IPS-18c (cell line): Measurements from ENCODE around the gene PTPN5.
"Not testable (repeated sequence)": the region's sequence is repeated elsewhere in the genome, so short reads cannot be mapped to it uniquely, and the experiment has no call there.

Experiments
- H3K4me3 ChIP-seq: 2 replicates; pipeline ENCODE4 v1.7.0; 2013; ENCODE audit warnings: low read depth, mild to moderate bottlenecking, low read length, moderate library complexity; ENCODE audit not compliant: insufficient read depth
- H3K9me3 ChIP-seq: one replicate; pipeline ENCODE4 v1.6.1; 2013; ENCODE audit warnings: mild to moderate bottlenecking, low read length, moderate library complexity; ENCODE audit not compliant: control insufficient read depth, insufficient read depth

PTPN5 gene

DNA sequence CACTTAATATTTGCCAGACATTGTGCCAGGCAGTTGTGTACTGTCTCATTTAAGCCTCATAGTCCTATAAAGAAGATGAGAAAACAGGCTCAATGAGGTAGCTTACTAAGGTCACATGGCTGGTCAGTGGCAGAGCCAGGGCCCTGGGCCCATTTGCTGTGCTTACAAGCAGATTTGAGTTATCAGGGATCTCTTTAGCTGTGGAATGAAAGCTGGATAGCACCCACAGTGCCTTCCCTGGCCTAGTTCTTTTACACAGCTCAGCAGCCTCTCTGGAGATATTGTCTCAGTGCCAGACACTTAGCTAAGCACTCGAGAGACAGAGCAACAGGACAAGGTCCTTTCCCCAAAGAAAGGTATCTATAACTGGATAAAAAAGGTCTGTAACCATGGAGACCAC, 86.9 kb downstream of the PTPN5 start:
- no peaks in the 10 kb centered on the region for H3K9me3 ChIP-seq
- no peak overlapping the region for H3K4me3 ChIP-seq

DNA sequence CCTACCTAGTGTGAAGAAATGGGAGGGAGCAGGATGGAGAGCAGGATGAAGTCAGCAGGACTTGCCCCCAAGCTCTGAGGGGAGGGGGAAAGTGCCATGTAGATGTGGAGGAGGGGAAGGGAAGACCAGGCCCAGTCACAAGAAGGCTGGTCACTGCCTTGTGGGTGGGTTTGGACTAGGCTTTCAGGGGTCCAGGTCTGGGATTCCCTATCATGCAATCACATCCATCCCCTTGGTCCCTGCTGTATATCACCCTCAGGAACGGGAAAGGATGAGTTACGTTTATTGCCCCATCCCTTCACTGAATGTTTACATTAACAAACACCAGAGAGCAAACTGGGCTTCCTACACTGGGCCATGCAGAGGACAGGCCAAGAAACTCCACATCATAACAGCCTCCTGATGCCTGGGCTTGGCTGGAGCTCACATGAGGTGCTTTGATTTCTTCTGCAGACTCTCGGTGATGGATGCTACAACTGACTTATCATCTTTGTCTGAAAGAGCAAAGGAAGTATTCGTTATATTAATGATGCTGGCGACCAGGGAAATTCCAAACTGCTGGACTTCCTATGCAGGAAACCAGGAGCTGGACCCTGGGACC, 87.5 kb downstream of the PTPN5 start:
- H3K4me3 ChIP-seq: no peak overlapping the region
- H3K9me3 ChIP-seq: no peaks in the 10 kb centered on the region

DNA sequence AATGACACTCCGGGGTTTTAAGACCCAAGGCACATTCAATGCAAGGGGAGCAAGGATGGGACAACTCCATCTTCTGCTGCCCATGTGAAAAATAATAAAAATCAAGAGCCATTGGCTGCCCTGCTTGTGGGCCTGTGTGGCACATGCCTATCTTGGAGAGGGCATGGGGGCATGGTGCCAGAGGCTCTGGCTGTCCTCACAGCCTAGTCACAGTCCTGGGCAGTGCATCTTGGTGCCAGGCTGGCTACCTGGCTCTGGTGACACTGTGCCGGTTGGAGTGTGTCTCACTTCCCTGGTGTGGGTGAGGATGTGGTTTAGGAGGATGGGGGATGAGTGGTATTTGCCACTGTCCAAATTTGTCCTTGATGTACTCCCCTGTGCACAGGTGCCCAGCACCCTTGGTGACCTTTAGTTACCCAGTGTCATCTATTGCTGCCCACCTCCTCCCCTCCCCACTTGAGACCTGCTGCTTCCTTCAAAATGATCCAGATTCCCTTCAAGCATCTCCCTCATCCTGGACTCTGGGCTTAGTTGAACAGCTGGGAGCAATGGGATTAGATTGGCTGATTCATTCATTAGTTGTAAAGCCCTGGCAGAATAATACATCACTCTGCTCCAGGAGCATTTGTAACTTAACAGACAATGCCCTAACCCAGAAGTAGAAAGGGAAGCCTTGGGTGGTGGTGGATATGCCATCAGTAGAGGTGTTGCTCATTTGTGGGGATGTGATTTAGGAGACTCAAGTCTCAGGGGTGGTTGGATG, 88.4 kb downstream of the PTPN5 start:
- Histone ChIP-seq H3K4me3 (no peak overlapping the region), H3K9me3 (no peaks in the 10 kb centered on the region)

DNA sequence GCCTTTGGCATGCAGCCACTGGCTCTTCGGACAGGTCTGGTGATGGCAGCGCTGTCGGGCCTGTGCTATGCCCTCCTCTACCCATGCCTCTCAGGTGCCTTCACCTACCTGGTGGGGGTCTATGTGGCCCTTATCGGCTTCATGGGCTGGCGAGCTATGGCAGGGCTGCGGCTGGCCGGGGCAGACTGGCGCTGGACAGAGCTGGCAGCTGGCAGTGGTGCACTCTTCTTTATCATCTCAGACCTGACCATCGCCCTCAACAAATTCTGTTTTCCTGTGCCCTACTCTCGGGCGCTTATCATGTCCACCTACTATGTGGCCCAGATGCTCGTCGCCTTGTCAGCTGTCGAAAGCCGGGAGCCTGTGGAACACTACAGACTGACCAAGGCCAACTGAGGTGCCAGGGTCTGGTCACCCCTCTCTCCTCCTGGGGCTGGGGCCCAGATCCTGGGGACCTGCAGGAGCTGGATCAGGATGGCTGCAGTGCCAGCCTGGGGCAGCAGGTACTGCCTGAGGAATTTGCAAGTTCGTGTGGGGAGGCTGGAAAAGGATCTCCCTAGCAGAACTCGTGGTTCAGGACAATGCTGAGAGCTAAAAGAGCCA, 89.9 kb downstream of the PTPN5 start:
- no peaks in the 10 kb centered on the region for H3K9me3 ChIP-seq
- no peak overlapping the region for H3K4me3 ChIP-seq

DNA sequence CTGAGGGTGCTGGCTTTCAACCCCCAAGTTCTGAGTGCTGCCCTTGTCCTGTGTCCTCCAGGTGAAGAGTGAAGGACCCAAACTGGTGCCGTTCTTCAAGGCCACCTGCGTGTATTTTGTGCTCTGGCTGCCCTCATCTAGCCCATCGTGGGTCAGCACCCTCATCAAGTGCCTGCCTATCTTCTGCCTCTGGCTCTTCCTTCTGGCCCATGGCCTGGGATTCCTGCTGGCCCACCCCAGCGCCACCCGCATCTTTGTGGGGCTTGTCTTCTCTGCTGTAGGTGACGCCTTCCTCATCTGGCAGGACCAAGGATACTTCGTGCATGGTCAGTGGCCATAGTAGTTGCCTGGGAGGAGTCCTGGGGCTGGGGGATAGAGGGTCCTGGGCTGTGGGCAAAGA, 90.7 kb downstream of the PTPN5 start:
- H3K4me3 ChIP-seq: no peak overlapping the region
- no peaks in the 10 kb centered on the region for H3K9me3 ChIP-seq

DNA sequence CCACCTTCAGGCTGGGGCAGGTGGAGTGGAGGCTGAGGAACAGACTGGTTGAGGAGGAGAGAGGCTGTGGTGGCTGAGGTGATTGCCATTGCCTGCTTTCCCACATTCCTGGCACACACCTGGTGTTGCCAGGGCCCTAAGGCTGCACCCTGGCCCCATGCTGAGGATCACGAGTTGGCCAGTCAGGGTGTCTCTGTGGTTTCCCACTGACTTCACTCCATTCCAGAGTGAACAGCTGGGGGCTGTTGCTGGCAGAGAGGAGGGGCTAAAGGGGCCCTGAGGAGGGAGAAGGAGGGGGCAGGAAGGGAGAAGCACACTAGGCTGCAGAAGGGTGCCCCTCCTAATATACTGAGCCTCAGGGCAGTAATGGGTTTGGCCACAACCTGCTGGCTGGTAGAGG, 91.2 kb downstream of the PTPN5 start:
- no peaks in the 10 kb centered on the region for H3K9me3 ChIP-seq
- no peak overlapping the region for H3K4me3 ChIP-seq

DNA sequence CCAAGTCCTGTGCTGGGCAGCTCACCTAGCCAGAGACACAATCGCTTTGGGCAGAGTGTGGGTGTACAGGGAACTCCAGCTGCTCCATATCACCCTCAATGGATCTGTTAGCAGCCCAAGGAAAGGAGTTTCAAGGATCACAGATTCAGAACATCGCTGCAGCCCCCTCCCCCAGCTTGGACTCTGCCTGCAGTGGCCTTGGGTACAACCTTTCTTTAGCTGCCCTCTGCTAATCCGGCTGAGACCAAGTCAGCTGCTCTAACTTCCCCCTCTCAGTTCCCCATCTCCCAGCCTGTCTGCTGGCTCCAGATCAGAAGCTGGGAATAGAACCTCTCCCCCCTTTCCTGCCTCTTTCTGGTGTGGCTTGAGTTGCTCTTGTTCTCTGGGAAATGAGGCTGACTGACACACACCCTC, 91.7 kb downstream of the PTPN5 start:
- H3K9me3 ChIP-seq: no peaks in the 10 kb centered on the region
- no peak overlapping the region; the same call in 1 of the 2 replicates for H3K4me3 ChIP-seq

DNA sequence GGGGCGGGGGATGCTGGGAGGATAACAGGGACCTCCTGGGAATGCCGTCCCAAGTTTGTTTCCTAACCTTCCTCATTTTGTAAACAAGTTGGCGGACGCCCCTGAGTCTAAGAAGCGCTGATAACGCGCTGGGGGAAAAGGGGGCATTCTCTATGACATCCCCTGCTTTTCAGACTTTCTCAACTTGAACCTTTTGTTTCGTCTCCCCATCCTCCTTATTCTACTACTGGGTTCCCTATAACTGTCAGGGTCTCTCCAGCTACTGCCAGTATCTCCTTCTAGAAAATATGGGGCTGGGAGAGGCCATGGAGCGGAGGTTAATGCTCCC, 92.4 kb downstream of the PTPN5 start:
- H3K9me3 ChIP-seq: no peaks in the 10 kb centered on the region
- H3K4me3 ChIP-seq: peak overlapping the region; percentile 71

DNA sequence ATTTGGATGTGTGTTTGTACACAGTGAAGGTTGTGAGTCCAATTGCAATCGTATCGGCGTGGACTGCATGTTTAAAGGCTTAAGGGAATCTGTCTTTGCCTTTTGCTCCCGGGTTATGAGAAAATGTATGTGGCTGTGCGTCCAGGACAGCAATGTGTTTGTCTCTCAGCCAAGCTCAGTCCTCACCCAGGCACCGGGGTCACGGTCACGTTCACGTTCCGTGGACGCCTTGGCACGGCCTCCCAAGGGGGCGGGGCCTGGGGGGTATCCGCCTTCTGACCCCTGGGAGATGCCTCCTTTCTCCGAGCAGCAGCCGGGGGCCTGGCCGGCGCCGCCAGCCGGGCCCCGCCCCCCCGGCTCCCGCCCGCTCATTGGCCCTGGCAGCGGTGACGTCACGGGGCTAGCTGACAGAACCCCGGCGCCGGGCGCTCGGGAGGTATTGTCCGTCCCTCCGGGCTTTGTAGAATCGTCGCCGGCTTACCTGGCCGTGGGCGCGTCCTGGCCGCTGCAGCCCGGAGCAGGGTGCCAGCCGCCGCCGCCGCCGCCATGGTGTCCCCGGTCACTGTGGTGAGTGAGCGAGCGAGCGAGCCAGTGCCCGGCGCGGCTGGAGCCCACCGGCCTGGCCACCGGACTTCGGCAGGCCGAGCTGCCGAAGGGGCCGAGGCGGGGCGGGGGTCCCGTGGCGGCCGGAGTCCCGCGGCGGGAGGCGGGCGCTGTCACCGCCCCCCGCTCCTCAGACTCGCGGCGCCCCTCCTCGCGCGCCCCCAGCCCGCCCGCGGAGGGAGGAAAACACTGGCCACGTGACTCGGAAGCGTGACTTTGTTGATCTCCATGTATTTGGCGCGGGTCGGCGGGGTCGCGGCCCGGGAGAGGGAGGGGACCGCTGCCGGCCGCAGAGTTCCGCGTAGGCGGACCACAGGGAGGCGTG, 93.0 kb downstream of the PTPN5 start, which contains the start of gene TMEM86A:
TSS of gene TMEM86A (plus strand) at position 439 of the 928 bp plus-strand sequence. CDS start at position 547, 108 bp downstream.
- peak within 1 kb of the TSS; percentile 71 for H3K4me3 ChIP-seq
- H3K9me3 ChIP-seq: no peaks in the 10 kb centered on the region

DNA sequence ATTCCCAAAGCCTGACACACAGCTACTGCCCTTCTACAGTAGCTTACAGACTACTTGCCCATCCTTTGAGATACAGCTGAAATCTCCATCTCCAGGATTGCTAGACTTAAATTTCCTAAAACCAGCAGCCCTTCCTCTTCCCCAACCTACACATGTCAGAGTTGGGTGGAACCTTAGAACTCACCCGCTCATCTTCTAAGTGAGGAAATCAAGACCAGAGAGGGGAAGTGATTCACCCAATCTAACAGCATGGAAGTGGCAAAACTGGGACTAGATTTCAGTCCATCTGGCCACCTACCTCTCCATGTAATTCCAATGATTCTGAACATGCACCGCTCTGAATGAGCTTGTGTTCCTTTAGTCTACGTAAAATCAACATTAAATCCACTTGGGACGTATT, 94.0 kb downstream of the PTPN5 start:
- H3K4me3 ChIP-seq: no peak overlapping the region
- no peaks in the 10 kb centered on the region for H3K9me3 ChIP-seq

DNA sequence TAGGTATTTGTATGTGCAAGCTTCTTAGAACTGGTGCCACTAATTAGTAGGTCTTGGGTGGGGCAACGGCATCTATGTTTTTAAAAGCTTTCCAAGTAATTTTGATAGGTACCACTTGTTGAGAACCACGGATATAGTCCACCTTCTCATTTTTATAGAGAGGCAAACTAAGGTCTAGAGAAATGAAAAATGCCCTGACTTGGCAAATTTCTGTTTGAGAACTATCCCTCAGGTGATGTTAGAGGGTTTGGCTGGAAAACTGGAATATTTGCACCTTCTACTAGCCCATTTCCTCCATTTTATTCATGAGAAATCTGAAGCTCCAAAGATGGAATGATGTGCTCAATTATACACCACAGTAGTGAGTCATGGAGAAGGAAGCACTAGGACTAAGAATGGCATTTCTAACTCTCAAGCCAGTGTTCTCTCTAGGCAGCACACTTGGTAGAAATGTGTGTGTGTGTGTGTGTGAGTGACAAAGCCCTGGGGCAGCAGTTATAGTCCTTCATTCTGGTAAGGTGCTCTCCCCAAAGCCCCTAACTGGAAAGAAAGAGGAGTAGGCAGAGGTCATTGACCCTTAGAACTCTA, 94.9 kb downstream of the PTPN5 start:
- Histone ChIP-seq H3K4me3 (no peak overlapping the region), H3K9me3 (no peaks in the 10 kb centered on the region)

DNA sequence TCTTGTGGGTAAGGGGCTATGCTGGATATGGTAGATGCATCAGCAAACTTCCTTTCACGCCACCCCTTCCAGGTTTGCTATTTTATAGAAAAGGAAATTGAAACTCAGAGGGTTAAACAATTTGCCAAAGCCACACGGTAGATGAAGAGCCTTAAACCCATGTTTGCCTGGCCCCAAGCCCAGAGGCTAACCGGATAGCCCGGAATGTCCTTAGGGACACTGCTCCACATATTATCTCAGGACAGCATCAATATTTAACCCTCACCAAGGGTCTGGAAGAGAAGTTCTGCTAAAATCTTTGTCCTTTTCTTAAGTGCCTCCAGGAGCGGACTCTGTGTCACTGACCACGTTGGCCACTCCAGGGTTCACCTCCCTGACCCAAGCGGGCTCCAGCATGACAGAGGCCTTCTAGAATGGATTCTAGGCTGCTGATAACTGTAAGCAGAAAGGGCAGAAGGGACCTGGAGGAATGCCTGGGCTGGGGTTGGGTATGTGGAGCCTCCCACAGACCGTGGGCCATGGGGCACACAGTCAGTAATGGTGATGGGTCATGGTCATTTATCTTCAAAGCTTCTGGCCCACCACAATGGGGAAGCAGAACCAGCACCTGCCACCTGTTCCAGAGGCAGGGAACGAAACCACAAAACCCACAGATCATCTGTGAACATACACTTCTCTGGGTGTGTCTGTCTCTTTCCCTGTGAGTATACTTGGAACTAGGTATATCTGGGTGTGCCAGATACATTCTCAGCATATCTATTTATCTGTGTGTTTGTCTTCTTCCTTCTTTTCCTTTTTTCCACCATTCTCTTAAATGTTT, 98.4 kb downstream of the PTPN5 start:
- no peaks in the 10 kb centered on the region for H3K9me3 ChIP-seq
- no peak overlapping the region for H3K4me3 ChIP-seq

DNA sequence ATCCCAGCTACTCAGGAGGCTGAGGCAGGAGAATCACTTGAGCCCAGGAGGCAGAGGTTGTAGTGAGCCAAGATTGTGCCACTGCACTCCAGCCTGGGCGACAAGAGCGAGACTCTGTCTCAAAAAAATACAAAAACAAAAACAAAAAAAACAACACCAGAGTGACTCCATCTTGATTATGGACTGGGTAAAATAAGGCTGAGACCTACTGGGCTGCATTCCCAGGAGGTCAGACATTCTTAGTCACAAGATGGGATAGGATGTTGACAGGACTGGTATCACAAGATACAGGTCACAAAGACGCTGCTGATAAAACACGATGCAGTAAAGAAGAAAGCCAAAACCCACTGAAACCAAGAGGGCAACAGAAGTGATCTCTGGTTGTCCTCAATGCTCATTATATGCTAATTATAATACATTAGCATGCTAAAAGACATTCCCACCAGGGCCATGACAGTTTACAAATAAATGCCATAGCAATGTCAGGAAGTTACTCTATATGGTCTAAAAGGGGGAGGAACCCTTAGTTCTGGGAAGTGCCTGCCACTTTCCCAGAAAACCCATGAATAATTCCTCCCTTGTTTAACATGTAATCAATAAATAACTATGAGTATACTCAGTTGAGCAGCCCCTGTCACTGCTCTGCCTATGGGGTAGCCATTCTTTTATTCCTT, 100.0 kb downstream of the PTPN5 start:
- not testable (repeated sequence) for H3K4me3 ChIP-seq, H3K9me3 ChIP-seq

DNA sequence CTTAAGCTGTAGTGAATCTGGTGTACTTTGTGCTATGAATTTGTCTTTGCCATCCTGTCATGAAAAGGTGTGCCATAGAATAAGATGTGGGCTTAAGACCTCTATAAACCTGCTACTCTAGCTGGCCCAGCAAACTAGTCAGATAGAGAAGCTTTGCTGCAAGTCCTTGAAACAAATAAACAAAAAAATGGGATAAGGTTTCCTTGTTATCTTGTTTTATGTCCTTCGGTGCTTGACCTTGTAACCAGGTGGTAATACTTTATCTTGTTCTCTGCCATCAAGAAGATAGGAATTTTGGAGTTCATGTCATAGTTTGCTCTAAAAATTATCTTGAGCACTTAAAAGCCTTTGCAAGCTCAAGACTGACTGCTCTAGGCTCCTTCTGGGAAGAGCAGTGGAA, 107.3 kb downstream of the PTPN5 start:
- H3K4me3 ChIP-seq: no peak overlapping the region
- no peaks in the 10 kb centered on the region for H3K9me3 ChIP-seq

DNA sequence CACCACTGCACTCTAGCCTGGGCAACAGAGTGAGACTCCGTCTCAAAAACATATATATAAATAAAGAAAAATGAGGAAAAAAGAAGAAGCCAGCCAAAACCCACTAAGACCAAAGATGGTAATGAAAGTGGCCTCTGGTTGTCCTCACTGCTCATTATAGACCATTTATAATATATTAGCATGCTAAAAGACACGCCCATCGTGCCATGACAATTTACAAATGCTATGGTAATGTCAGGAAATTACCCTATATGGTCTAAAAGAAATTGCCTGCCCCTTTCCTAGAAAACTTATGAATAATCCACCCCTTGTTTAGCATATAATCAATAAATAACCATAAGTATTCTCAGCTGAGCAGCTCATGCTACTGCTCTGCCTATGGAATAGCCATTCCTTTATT, 109.1 kb downstream of the PTPN5 start:
- Histone ChIP-seq H3K9me3 (no peaks in the 10 kb centered on the region), H3K4me3 (no peak overlapping the region)

DNA sequence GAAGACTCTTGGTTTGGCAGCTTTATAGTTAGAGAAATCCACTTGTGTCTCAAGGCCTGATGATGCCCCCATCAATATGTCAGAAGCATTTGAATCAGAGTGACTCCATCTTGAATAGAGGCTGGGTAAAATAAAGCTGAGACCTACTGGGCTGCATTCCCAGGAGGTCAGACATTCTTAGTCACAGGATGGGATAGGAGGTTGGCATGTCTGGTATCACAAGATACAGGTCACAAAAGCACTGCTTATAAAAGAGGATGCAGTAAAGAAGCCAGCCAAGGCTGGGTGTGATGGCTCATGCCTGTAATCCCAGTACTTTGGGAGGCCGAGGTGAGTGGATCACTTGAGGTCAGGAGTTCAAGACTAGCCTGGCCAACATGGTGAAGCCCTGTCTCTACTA, 109.6 kb downstream of the PTPN5 start:
- not testable (repeated sequence) for H3K9me3 ChIP-seq, H3K4me3 ChIP-seq
